ENCODE results near the gene MRPL14.
"Not testable (repeated sequence)": the region's sequence is repeated elsewhere in the genome, so short reads cannot be mapped to it uniquely, and the experiment has no call there.

MRPL14 gene

DNA sequence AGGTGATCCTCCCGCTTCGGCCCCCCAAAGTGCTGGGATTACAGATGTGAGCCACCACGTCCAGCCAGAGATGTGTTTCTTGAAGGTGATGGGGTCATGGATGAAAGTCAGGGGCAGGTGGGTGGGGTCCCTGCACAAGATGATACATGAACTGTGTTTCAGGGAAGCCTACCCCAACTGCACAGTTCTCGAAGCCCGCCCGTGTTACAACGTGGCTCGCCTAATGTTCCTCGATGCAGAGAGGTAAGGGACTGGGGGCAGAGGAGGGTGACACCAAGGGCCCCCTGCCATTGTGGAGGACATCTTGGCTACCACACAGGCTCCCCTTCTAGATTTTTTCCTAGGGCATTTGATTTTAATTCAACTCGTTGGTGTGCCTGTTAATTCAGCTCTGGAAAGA, 19.4 kb upstream of the MRPL14 start:
- Mint-ChIP-seq H3K4me3 (no peak overlapping the region), H3K27me3 (ENCODE audit: low read depth, poor library complexity) (peaks cover 9% of the 10 kb centered on the region), H3K36me3 (ENCODE audit: low read depth) (peaks cover 26% of the 10 kb centered on the region), H3K4me1 (no peaks in the 10 kb centered on the region), H3K9me3 (no peaks in the 10 kb centered on the region), H3K27ac (no peak overlapping the region)
- no peak for DNase-seq
- TF ChIP-seq, protein P1, sequence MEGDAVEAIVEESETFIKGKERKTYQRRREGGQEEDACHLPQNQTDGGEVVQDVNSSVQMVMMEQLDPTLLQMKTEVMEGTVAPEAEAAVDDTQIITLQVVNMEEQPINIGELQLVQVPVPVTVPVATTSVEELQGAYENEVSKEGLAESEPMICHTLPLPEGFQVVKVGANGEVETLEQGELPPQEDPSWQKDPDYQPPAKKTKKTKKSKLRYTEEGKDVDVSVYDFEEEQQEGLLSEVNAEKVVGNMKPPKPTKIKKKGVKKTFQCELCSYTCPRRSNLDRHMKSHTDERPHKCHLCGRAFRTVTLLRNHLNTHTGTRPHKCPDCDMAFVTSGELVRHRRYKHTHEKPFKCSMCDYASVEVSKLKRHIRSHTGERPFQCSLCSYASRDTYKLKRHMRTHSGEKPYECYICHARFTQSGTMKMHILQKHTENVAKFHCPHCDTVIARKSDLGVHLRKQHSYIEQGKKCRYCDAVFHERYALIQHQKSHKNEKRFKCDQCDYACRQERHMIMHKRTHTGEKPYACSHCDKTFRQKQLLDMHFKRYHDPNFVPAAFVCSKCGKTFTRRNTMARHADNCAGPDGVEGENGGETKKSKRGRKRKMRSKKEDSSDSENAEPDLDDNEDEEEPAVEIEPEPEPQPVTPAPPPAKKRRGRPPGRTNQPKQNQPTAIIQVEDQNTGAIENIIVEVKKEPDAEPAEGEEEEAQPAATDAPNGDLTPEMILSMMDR (IDR thresholded peaks at IDR 0.05) = no peak

GRCh38 chr6:44145839-44146238, 18.6 kb upstream of the MRPL14 start:
- H3K4me1 Mint-ChIP-seq = no peaks in the 10 kb centered on the region
- H3K4me3 Mint-ChIP-seq = no peak overlapping the region
- H3K27me3 Mint-ChIP-seq (ENCODE audit: low read depth, poor library complexity) = peaks cover under 1% of the 10 kb centered on the region
- no peak overlapping the region for H3K27ac Mint-ChIP-seq
- peaks cover 33% of the 10 kb centered on the region for H3K36me3 Mint-ChIP-seq (ENCODE audit: low read depth)
- no peak for DNase-seq
- no peaks in the 10 kb centered on the region for H3K9me3 Mint-ChIP-seq
- TF ChIP-seq, protein P1 (IDR thresholded peaks at IDR 0.05) = no peak

DNA sequence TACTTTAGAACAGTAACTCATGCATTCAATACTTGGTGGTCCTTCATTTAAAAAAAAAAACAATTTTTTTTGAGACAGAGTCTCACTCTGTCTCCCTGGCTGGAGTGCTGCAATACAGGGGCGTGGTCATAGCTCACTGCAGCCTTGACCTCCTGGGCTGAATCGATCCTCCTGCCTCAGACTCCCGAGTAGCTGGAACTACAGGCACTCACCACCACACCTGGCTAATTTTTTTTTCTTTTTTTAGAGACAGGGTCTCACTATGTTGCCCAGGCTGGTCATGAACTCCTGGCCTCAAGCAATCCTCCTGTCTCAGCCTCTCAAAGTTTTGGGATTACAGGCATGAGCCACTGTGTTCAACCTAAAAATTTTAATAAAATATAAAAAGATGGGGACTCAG, 17.3 kb upstream of the MRPL14 start:
- not testable (repeated sequence) for H3K4me3 Mint-ChIP-seq; H3K27me3 Mint-ChIP-seq (ENCODE audit: low read depth, poor library complexity); H3K9me3 Mint-ChIP-seq; DNase-seq; H3K4me1 Mint-ChIP-seq; H3K27ac Mint-ChIP-seq
- peaks cover 42% of the 10 kb centered on the region for H3K36me3 Mint-ChIP-seq (ENCODE audit: low read depth)

DNA sequence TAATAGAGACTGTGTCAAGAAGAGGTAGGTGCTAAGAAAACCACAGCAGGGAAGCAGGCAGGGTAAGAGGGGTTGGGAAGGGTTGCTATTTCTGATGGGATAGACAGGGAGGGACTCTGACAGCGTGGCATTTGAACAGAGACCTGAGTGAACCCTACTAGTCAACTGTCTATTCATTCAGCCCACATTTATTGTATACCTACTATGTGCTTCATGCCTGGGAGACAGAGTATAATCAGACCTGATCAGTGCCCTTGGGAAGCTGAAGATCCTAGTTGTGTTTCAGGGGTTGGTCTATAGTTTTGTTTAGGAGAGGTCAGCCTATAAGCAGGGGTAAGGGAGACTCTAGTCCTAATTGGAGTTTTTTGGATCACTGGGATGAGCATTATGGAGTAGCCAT, 16.5 kb upstream of the MRPL14 start:
- TF ChIP-seq, protein P1 (IDR thresholded peaks at IDR 0.05) = no peak
- Mint-ChIP-seq H3K36me3 (ENCODE audit: low read depth) (peaks cover 36% of the 10 kb centered on the region), H3K27me3 (ENCODE audit: low read depth, poor library complexity) (no peaks in the 10 kb centered on the region), H3K4me1 (peaks cover 5% of the 10 kb centered on the region), H3K27ac (no peak overlapping the region), H3K9me3 (no peaks in the 10 kb centered on the region), H3K4me3 (no peak overlapping the region)
- no peak for DNase-seq

DNA sequence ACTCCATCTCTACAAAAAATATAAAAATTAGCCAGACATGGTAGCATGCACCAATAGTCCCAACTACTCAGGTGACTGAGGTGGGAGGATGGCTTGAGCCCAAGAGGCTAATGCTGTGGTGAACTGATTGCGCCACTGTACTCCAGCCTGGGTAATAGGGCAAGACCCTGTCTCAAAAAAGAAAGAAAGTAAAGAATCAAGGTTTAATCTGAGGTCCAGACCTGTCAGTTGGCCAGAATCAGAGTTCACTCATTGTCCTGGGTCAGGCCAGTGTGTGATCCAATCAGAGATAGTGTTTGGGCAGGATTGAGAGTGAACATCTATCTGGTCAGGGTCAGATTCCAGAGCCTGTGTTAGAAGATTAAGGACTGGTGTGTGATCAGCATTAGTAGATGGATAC, 15.6 kb upstream of the MRPL14 start:
- TF ChIP-seq, protein P1 (IDR thresholded peaks at IDR 0.05) = no peak
- Mint-ChIP-seq H3K36me3 (ENCODE audit: low read depth) (peaks cover 34% of the 10 kb centered on the region), H3K9me3 (no peaks in the 10 kb centered on the region), H3K27ac (no peak overlapping the region), H3K4me1 (peaks cover 13% of the 10 kb centered on the region), H3K27me3 (ENCODE audit: low read depth, poor library complexity) (no peaks in the 10 kb centered on the region), H3K4me3 (no peak overlapping the region)
- no peak for DNase-seq

DNA sequence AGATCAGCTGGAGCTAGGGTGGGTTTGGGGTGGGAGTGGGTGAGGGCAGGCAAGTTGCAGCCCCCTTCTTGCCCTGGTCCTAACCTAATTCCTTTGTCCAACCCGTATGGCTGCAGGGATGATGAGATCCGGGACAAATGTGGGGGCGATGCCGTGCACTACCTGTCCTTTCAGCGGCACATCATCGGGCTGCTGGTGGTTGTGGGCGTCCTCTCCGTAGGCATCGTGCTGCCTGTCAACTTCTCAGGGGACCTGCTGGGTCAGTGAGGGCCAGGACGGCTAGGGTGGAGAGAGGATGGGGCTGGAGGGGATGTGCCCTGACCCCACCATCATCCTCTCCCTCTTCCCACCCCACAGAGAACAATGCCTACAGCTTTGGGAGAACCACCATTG, 12.1 kb upstream of the MRPL14 start:
- Mint-ChIP-seq H3K27me3 (ENCODE audit: low read depth, poor library complexity) (no peaks in the 10 kb centered on the region), H3K9me3 (no peaks in the 10 kb centered on the region), H3K4me1 (peaks cover 35% of the 10 kb centered on the region), H3K27ac (no peak overlapping the region), H3K4me3 (no peak overlapping the region), H3K36me3 (ENCODE audit: low read depth) (peaks cover 33% of the 10 kb centered on the region)
- DNase-seq = no peak
- TF ChIP-seq, protein P1 (IDR thresholded peaks at IDR 0.05) = no peak
